Nucleus accumbens (tissue), 56 donors: ENCODE data around the gene LIME1.

Source experiments
- DNase-seq, 56 donors: peaks; one replicate each; lab custom pipeline; 2025; lab: John Stamatoyannopoulos, UW

Gene LIME1

GRCh38 chr20:63735859-63736718 is at the start of gene LIME1:
Gene LIME1, plus strand, starts transcription at chr20:63736664. Its CDS starts 886 bp downstream, at chr20:63737550.
- peak in 13 of 56 donors; percentile 16 to 70 (median 34) for DNase-seq

DNA sequence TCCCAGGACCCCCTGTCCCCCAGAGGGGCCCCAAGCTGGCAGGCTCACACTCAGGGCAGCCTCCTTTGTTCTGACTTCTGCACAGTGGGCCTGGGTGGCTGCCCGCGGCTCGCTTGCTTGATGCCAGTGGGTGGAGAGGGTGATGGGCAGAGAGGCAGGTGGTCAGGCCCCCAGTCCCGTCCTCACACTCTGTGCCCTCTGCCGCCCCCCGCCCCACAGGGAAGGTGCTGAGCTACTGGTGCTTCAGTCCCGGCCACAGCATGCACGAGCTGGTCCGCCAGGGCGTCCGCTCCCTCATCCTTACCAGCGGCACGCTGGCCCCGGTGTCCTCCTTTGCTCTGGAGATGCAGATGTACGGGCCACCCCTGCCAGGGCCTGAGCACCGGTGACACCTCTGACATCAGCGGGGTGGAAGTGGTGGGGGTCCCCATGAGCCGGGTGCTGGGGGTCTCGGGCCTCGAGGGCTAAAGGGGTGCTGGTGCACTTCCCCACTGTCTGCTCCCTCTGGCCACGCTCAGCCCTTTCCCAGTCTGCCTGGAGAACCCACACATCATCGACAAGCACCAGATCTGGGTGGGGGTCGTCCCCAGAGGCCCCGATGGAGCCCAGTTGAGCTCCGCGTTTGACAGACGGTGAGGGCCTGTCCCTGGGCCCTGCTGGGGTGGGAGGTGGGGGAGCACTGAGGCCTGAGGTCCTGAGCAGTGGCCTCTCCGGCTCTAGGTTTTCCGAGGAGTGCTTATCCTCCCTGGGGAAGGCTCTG is 48.9 kb upstream of the LIME1 start:
- no peak for DNase-seq

- no peak for DNase-seq
Observed at GRCh38 chr20:63688228-63689045, 48.0 kb upstream of the LIME1 start.

- DNase-seq = no peak
Observed at GRCh38 chr20:63689046-63690002, 47.1 kb upstream of the LIME1 start.

DNA sequence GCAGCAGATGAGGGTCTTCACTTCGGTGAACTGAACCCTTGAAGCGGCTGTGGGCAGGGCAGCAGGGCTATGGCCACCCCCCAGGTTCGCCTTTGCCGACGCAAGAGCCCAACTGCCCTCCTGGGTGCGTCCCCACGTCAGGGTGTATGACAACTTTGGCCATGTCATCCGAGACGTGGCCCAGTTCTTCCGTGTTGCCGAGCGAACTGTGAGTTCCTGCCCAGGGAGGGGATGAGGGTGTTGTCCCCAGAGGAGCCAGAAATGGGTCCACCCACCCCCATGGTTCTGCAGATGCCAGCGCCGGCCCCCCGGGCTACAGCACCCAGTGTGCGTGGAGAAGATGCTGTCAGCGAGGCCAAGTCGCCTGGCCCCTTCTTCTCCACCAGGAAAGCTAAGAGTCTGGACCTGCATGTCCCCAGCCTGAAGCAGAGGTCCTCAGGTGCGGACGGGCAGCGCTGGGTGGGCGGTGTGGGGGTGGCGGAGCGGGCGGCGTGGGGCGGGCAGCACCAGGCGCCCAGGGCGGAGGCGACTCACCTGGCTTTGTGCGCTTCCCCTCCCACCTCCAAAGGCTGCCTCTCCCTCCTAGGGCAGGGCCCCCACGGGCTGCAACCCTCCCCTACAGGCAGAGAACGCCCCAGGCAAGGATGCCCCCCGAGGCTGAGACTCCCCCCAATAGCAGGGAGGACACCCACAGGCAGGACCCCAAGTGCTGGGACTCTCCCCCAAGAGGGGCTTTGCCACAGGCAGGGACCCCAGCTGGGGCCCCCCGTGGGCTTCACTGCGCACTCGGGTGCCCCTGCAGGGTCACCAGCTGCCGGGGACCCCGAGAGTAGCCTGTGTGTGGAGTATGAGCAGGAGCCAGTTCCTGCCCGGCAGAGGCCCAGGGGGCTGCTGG is 46.2 kb upstream of the LIME1 start:
- DNase-seq = no peak

- no peak for DNase-seq
Observed at GRCh38 chr20:63690898-63691710, 45.4 kb upstream of the LIME1 start.

DNA sequence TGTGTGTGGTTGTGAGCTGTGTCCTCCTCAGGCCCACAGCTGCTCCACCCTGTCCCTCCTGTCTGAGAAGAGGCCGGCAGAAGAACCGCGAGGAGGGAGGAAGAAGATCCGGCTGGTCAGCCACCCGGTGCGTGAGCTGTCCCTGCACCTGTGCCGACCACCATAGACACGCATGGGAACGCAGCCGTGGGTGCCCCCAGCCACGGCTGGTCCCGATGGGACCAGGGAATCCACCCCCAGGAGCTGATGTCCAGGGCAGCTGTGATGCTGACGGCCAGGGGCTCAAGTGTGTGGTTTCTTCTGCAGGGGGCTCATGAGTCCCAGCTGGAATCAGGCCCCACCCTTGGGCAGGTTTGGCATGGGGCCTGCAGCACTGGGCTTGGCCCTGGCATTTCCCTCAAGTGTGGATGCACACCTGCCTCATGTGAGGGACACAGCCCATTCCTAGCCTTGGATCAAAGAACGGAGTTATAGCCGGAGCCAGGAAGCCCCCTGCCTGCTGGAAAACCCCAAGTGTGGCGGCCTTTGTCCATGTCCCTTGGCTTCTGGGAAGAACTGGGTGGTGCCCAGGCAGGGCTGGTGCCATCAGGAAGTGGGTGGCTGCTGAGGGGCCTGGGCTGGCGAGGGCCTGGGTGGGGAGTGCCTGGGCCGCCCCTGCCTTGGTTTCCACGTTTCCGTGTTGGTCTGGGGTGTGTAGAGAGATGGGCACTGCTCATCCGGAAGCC is 44.6 kb upstream of the LIME1 start:
- DNase-seq = no peak

- DNase-seq = no peak
Observed at GRCh38 chr20:63692436-63693082, 43.9 kb upstream of the LIME1 start.

DNA sequence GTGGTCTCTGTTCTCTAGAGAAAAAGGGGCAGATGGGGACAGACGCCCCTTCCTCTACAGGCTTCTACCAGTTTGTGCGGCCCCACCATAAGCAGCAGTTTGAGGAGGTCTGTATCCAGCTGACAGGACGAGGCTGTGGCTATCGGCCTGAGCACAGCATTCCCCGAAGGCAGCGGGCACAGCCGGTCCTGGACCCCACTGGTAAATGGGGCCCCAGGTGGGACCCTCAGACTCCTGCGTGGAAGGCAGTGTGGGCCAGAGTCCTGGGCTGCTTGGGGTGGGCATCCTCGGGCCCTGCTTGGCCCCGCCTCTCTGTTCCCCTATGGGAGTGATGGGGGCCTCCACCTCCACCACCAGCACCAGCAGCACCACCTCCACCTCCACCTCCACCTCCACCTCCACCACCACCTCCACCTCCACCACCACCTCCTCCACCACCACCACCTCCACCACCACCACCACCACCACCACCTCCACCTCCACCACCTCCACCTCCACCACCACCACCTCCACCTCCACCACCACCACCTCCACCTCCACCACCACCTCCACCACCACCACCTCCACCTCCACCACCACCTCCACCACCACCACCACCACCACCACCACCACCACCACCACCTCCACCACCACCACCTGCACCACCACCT is 43.3 kb upstream of the LIME1 start:
- DNase-seq = peak in 2 of 56 donors; percentile 13 to 36

GRCh38 chr20:63693733-63694583 is 42.5 kb upstream of the LIME1 start:
- DNase-seq = no peak

DNA sequence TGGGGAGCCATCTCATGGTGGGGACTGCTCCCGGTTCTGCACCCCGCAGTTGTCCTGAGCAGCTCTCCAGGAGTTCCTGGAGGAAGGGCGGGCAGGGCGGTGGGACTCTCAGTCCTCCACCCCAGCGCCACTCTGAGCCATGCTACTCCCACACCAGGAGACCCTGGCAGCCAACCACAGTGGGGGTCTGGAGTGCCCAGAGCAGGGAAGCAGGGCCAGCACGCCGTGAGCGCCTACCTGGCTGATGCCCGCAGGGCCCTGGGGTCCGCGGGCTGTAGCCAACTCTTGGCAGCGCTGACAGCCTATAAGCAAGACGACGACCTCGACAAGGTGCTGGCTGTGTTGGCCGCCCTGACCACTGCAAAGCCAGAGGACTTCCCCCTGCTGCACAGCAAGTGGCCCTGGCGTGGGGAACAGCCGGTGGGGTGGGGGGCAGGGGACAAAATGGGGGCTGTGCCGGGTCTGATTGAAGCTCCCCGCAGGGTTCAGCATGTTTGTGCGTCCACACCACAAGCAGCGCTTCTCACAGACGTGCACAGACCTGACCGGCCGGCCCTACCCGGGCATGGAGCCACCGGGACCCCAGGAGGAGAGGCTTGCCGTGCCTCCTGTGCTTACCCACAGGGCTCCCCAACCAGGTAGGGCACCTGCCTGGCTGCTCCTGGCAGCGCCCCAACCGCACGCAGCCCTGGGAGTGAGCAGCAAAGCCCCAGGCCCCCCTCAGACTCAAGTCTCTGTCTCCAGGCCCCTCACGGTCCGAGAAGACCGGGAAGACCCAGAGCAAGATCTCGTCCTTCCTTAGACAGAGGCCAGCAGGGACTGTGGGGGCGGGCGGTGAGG is 41.7 kb upstream of the LIME1 start:
- no peak for DNase-seq

DNA sequence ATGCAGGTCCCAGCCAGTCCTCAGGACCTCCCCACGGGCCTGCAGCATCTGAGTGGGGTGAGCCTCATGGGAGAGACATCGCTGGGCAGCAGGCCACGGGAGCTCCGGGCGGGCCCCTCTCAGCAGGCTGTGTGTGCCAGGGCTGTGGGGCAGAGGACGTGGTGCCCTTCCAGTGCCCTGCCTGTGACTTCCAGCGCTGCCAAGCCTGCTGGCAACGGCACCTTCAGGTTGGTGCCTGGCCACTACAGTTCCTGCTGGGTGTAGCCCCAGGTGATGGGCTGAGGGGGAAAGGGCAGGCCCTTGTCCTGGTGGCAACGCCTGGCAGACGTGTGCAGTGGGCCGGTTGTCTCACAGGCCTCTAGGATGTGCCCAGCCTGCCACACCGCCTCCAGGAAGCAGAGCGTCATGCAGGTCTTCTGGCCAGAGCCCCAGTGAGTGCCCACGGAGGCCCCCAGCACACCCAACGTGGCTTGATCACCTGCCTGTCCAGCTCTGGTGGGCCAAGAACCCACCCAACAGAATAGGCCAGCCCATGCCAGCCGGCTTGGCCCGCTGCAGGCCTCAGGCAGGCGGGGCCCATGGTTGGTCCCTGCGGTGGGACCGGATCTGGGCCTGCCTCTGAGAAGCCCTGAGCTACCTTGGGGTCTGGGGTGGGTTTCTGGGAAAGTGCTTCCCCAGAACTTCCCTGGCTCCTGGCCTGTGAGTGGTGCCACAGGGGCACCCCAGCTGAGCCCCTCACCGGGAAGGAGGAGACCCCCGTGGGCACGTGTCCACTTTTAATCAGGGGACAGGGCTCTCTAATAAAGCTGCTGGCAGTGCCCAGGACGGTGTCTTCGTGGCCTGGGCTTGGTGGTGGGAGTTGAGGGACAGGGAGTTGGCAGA is 40.8 kb upstream of the LIME1 start:
- DNase-seq = no peak

- no peak for DNase-seq
Observed at GRCh38 chr20:63696306-63696627, 40.2 kb upstream of the LIME1 start.
